MCF 10A (cell line): Measurements from ENCODE around the gene DLL4. TPM values are rescaled to one million over a fixed set of nuclear protein-coding genes. Genes with fewer than 3 reads are reported as not detected.

Experiments
- BruUV-seq: library from RNA; stranded (reverse); fragments of 400-500 nt; replicated peaks from 2 replicates; lab custom pipeline; 2021; lab: Mats Ljungman, UMichigan
- CTCF ChIA-PET: fragments of 300-600 bp; sonication (Branson Sonifier 250); formaldehyde crosslinking; extraction: SDS; loops from one replicate; lab custom pipeline; 2021; ENCODE audit warnings: antibody characterized with exemption, inconsistent platforms; lab: Yijun Ruan, JAX
- POLR2A ChIA-PET: fragments of 300-600, 350-650 bp; sonication (Branson Sonifier 250); formaldehyde crosslinking; extraction: SDS; loops from one replicate; lab custom pipeline; 2020; ENCODE audit warnings: antibody characterized with exemption, inconsistent platforms; lab: Yijun Ruan, JAX
- DNase-seq: peaks from one replicate; pipeline ENCODE4 v3.0.0-alpha.2; 2018; ENCODE audit not compliant: unreplicated experiment
- H3K27ac Mint-ChIP-seq: one replicate; pipeline ENCODE4 v1.8.0; 2022; ENCODE audit warnings: mild to moderate bottlenecking, low read depth, mixed read lengths; ENCODE audit not compliant: unreplicated experiment
- H3K27me3 Mint-ChIP-seq: one replicate; pipeline ENCODE4 v1.8.0; 2022; ENCODE audit warnings: mixed read lengths; ENCODE audit not compliant: insufficient read depth, unreplicated experiment
- H3K36me3 Mint-ChIP-seq: one replicate; pipeline ENCODE4 v1.8.0; 2022; ENCODE audit warnings: mild to moderate bottlenecking, moderate library complexity, mixed read lengths; ENCODE audit not compliant: insufficient read depth, unreplicated experiment
- H3K4me1 Mint-ChIP-seq: one replicate; pipeline ENCODE4 v1.8.0; 2022; ENCODE audit warnings: mixed read lengths; ENCODE audit not compliant: insufficient read depth, unreplicated experiment
- H3K4me3 Mint-ChIP-seq: one replicate; pipeline ENCODE4 v1.8.0; 2022; ENCODE audit warnings: mild to moderate bottlenecking, moderate library complexity, mixed read lengths; ENCODE audit not compliant: unreplicated experiment
- H3K9me3 Mint-ChIP-seq: one replicate; pipeline ENCODE4 v1.8.0; 2022; ENCODE audit warnings: mixed read lengths; ENCODE audit not compliant: unreplicated experiment
- intact Hi-C: fragments of 100-400 bp; cut with micrococcal nuclease; formaldehyde crosslinking; loops from 2 replicates; pipeline ENCODE4 v1.14.1; 2022
- total RNA-seq: library from RNA; stranded (reverse); gene quantifications from 2 replicates; pipeline ENCODE4 v1.2.3, GENCODE V29; 2022
- TF ChIP-seq, protein P1 (sequence below): fragments of 200-600 bp; IDR thresholded peaks from one replicate; pipeline ENCODE4 v1.8.0; 2022; ENCODE audit warnings: antibody characterized with exemption, mild to moderate bottlenecking; ENCODE audit not compliant: unreplicated experiment

DLL4 gene
- total RNA-seq, 1 experiment from 2014 or later = not detected

DNA sequence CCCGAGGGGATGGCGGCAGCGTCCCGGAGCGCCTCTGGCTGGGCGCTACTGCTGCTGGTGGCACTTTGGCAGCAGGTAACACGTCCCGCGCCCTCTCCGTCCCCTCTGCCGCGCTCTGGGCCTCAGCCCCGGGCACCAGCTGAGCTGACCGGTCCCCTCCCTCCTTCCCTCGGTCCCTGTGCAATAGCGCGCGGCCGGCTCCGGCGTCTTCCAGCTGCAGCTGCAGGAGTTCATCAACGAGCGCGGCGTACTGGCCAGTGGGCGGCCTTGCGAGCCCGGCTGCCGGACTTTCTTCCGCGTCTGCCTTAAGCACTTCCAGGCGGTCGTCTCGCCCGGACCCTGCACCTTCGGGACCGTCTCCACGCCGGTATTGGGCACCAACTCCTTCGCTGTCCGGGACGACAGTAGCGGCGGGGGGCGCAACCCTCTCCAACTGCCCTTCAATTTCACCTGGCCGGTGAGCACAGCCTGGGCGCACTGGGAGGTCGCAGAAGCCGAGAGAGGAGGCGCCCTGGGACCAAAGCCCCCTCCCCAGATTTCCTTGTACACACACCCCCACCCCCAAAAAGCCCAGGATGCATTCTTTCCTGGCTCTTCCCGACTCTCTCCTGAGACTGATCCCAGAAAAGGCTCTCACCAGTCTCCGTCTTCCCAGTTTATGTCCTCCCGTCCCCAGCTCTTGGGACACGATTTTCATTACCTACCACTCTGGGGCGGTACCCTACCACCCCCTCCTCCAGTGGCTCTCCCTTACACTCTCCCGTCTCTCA, 705 bp downstream of the DLL4 start:
- no TSS peak for BruUV-seq

DNA sequence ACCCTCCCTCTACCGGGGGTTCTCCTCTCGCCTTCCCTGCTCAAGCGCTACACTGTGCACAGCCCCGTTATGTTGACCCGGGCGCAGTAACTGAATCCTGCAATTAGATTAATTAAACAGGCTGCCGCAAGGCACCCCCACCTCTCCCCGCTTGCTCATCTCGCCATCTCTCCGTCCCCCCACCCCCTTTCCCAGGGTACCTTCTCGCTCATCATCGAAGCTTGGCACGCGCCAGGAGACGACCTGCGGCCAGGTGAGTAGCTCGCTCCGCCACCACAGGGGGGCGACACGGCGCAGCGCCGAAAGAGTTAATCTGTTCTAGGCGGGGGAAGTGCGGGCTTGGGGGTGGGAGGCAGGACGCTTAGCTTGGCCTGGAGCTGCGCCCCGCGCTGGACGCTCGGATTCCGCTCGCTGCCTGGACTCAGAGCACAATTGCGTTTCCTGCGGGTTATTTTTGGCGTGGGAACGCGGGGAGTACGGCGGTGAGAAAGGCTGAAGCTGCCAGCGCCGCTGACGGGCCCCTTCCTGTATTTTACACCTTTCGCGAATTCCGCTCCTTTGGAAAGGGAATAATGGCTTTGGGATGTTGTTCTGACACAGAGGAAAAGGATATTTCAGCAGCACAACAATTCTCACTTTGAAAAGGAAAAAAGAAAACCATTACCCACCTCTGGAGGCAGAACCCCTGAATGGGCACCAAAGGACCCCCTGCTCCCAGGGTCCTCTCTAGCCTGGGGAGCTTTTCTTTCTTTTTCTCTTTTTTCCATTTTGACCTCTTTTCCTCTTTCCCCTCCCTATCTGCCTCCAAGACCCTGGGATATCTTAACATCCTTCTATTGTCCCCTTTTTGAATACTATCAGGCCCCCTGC, 1.5 kb downstream of the DLL4 start:
- Mint-ChIP-seq H3K27ac (no peak overlapping the region), H3K4me3 (peak overlapping the region; percentile 72), H3K9me3 (no peaks in the 10 kb centered on the region), H3K36me3 (no peaks in the 10 kb centered on the region), H3K4me1 (peaks cover 13% of the 10 kb centered on the region), H3K27me3 (peaks cover 51% of the 10 kb centered on the region)
- no TSS peak for BruUV-seq
- ChIA-PET CTCF (interaction anchor here (0.6 to 6.1 kb wide), 14 partner anchors 11 to 1188 kb away, joined by 3 to 48 read pairs (median 4); no protein-coding TSS in a partner anchor), POLR2A (interaction anchor here (0.5 to 2.4 kb wide), 3 partner anchors 9 to 277 kb away, joined by 3 to 7 read pairs (median 3); no protein-coding TSS in a partner anchor)
- intact Hi-C loops = no loop called here
- TF ChIP-seq, protein P1, sequence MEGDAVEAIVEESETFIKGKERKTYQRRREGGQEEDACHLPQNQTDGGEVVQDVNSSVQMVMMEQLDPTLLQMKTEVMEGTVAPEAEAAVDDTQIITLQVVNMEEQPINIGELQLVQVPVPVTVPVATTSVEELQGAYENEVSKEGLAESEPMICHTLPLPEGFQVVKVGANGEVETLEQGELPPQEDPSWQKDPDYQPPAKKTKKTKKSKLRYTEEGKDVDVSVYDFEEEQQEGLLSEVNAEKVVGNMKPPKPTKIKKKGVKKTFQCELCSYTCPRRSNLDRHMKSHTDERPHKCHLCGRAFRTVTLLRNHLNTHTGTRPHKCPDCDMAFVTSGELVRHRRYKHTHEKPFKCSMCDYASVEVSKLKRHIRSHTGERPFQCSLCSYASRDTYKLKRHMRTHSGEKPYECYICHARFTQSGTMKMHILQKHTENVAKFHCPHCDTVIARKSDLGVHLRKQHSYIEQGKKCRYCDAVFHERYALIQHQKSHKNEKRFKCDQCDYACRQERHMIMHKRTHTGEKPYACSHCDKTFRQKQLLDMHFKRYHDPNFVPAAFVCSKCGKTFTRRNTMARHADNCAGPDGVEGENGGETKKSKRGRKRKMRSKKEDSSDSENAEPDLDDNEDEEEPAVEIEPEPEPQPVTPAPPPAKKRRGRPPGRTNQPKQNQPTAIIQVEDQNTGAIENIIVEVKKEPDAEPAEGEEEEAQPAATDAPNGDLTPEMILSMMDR = peak; percentile 53
- DNase-seq = peak; percentile 48

More for the DNA sequence above, 705 bp downstream of the DLL4 start:
- H3K27ac Mint-ChIP-seq = no peak overlapping the region
- intact Hi-C loops = no loop called here
- no peaks in the 10 kb centered on the region for H3K36me3 Mint-ChIP-seq
- peaks cover 13% of the 10 kb centered on the region for H3K4me1 Mint-ChIP-seq
- POLR2A ChIA-PET = interaction anchor here (0.5 to 2.4 kb wide), 4 partner anchors 12 to 278 kb away, joined by 3 to 7 read pairs (median 4); no protein-coding TSS in a partner anchor
- peak overlapping the region; percentile 72 for H3K4me3 Mint-ChIP-seq
- CTCF ChIA-PET = interaction anchor here (1.1 to 6.1 kb wide), 6 partner anchors 12 to 256 kb away, joined by 4 to 48 read pairs (median 5); no protein-coding TSS in a partner anchor
- TF ChIP-seq, protein P1 = no peak
- peaks cover 51% of the 10 kb centered on the region for H3K27me3 Mint-ChIP-seq
- H3K9me3 Mint-ChIP-seq = no peaks in the 10 kb centered on the region
- DNase-seq = peak; percentile 54

DNA sequence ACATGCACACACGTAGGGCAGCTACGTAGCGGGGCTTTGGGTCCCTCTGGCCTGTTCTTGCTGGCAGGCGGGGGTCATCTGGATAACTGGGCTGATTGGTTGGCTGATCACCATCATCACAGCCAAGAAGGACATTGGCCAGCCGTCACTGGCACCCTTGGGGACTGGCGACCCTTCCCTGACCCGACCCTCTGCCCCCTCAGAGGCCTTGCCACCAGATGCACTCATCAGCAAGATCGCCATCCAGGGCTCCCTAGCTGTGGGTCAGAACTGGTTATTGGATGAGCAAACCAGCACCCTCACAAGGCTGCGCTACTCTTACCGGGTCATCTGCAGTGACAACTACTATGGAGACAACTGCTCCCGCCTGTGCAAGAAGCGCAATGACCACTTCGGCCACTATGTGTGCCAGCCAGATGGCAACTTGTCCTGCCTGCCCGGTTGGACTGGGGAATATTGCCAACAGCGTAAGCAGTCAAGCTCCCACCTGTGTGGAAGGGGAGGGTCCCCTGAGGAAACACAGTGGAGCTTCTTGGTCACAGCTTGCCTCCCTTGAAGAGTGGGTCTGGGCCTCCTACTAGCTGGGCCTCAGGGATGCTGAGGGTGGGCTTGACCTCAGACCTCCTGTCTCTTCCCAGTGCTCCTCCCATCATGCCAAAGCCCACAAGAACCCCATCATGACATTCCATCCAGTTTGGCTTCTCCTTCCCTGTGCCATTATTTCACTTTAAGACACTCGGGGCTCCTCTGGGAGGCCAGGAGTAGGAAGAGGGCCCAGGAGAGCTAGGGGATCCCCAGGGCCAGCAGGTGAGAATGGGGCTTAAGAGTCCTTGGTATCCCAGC, 2.4 kb downstream of the DLL4 start:
- Mint-ChIP-seq H3K4me3 (peak overlapping the region; percentile 72), H3K9me3 (no peaks in the 10 kb centered on the region), H3K27ac (no peak overlapping the region), H3K36me3 (no peaks in the 10 kb centered on the region), H3K4me1 (peaks cover 13% of the 10 kb centered on the region), H3K27me3 (peaks cover 51% of the 10 kb centered on the region)
- TF ChIP-seq, protein P1 = no peak
- ChIA-PET POLR2A (interaction anchor here (0.9 to 2.4 kb wide), 2 partner anchors 8 to 10 kb away, joined by 3 to 7 read pairs; no protein-coding TSS in a partner anchor), CTCF (interaction anchor here (0.6 to 6.1 kb wide), 9 partner anchors 10 to 1187 kb away, joined by 3 to 48 read pairs (median 4); no protein-coding TSS in a partner anchor)
- DNase-seq = no peak
- intact Hi-C loops = no loop called here
- BruUV-seq = no TSS peak
